HepG2 (cell line): ENCODE data around the gene RBFOX1. TPM values are rescaled to one million over a fixed set of nuclear protein-coding genes. Genes with fewer than 3 reads are reported as not detected.

Experiments
- ATAC-seq: fragments of 200-7000 bp; cut with Tn5 transposase; 3 replicates; pipeline ENCODE4 v1.9.1; 2020; ENCODE audit warnings: mild to moderate bottlenecking, moderate library complexity
- BruUV-seq: library from RNA; stranded (reverse); fragments of 400-500 nt; replicated peaks from 2 replicates; lab custom pipeline; 2021; lab: Mats Ljungman, UMichigan
- CTCF ChIA-PET: fragments of 300-600 bp; formaldehyde crosslinking; extraction: SDS; loops from one replicate; lab custom pipeline; 2021; ENCODE audit warnings: low total read pairs, inconsistent platforms, low intra/inter-chr PET ratio; lab: Yijun Ruan, JAX
- POLR2A ChIA-PET: fragments of 350-600 bp; sonication (Branson Sonifier 250); formaldehyde crosslinking; loops from one replicate; lab custom pipeline; 2020; ENCODE audit warnings: antibody characterized with exemption, inconsistent platforms; lab: Yijun Ruan, JAX
- DNase-seq: peaks from one replicate; pipeline ENCODE4 v3.0.0-alpha.2; 2015; ENCODE audit warnings: low spot score
- FAIRE-seq: peaks from 3 replicates; lab custom pipeline; 2011; peaks lifted over from hg19 to GRCh38; lab: Jason Lieb, UNC
- H2AFZ ChIP-seq: one replicate; pipeline ENCODE4 v1.6.1; 2011; ENCODE audit warnings: low read length, inconsistent platforms
- H3K27ac ChIP-seq: fragments of 300-600 bp; 3 replicates; pipeline ENCODE4 v1.8.0; 2011; ENCODE audit warnings: mixed run types, mild to moderate bottlenecking, mixed read lengths, low read length, inconsistent platforms; ENCODE audit not compliant: insufficient read depth; ENCODE audit errors: extremely low read length
- H3K27me3 ChIP-seq, 2 experiments: fragments of 200-600 bp in 1 of 2; 2 replicates in 1 of 2; 3 replicates in 1 of 2; pipeline versions ENCODE4 v1.6.0 to v1.8.0; 2011; ENCODE audit warnings: low read length in 2 of 2, mild to moderate bottlenecking in 2 of 2, moderate library complexity in 2 of 2, inconsistent platforms in 1 of 2; ENCODE audit not compliant: insufficient read depth in 2 of 2, control insufficient read depth in 1 of 2
- H3K36me3 ChIP-seq, 2 experiments: fragments of 200-600 bp in 1 of 2; replicated peaks in 1 of 2; 2 replicates in 1 of 2; 3 replicates in 1 of 2; pipeline versions ENCODE4 v1.5.1 to v1.8.0; 2011; ENCODE audit warnings: low read length in 2 of 2, inconsistent platforms in 1 of 2; ENCODE audit not compliant: insufficient read depth in 2 of 2, control insufficient read depth in 1 of 2
- H3K4me1 ChIP-seq: 2 replicates; pipeline ENCODE4 v1.5.1; 2012; ENCODE audit warnings: low read length, inconsistent platforms; ENCODE audit not compliant: insufficient read depth
- H3K4me2 ChIP-seq: 2 replicates; pipeline ENCODE4 v1.6.0; 2011; ENCODE audit warnings: low read depth, low read length, inconsistent platforms
- H3K4me3 ChIP-seq, 3 experiments: fragments of 200-600 bp in 1 of 3; sonication (generic), shearing (Covaris generic) in 1 of 3; replicated peaks in 1 of 3; 2 replicates each; pipeline ENCODE4 v1.5.1; 2011 to 2016; ENCODE audit warnings: low read length in 3 of 3, inconsistent platforms in 2 of 3, low read depth in 2 of 3, mild to moderate bottlenecking in 2 of 3, control low read depth in 1 of 3, mixed read lengths in 1 of 3; ENCODE audit not compliant: insufficient read depth in 1 of 3
- H3K79me2 ChIP-seq: one replicate; pipeline ENCODE4 v1.6.1; 2011; ENCODE audit warnings: low read length, inconsistent platforms; ENCODE audit not compliant: insufficient read depth
- H3K9ac ChIP-seq: 2 replicates; pipeline ENCODE4 v1.6.0; 2011; ENCODE audit warnings: mild to moderate bottlenecking, low read depth, low read length, inconsistent platforms; ENCODE audit not compliant: insufficient read depth
- H3K9me3 ChIP-seq: 2 replicates; pipeline ENCODE4 v1.5.1; 2012; ENCODE audit warnings: mild to moderate bottlenecking, low read length
- H4K20me1 ChIP-seq: 2 replicates; pipeline ENCODE4 v1.6.0; 2011; ENCODE audit warnings: inconsistent platforms, mild to moderate bottlenecking, low read length, moderate library complexity; ENCODE audit not compliant: insufficient read depth
- JUN ChIP-seq: sonication (generic); formaldehyde crosslinking; IDR thresholded peaks from 2 replicates; pipeline ENCODE4 v1.4.0; 2020; ENCODE audit warnings: mild to moderate bottlenecking, missing genetic modification reagents
- KIAA2018 ChIP-seq: sonication (generic); formaldehyde crosslinking; IDR thresholded peaks from 2 replicates; pipeline ENCODE4 v1.5.0; 2020; ENCODE audit warnings: mild to moderate bottlenecking, missing genetic modification reagents, borderline replicate concordance
- MEIS2 ChIP-seq: sonication (generic); formaldehyde crosslinking; IDR thresholded peaks from 2 replicates; pipeline ENCODE4 v1.9.0; 2021; ENCODE audit warnings: mild to moderate bottlenecking, missing genetic modification reagents
- ZNF326 ChIP-seq: sonication (generic); formaldehyde crosslinking; IDR thresholded peaks from 2 replicates; pipeline ENCODE4 v1.4.0; 2020; ENCODE audit warnings: missing genetic modification reagents, borderline replicate concordance
- WGBS: methylation state at CpG from one replicate; pipeline ENCODE4 v1.1.6; 2017; ENCODE audit warnings: low lambda C conversion rate; 5-methylcytosine and 5-hydroxymethylcytosine counted together
- in situ Hi-C: cut with HindIII; loops from 2 replicates; pipeline ENCODE4 v1.10.0; 2017; ENCODE audit warnings: low pct_unique_long_range_greater_than_20kb; ENCODE audit not compliant: extremely low pct_ligation_motif_present
- intact Hi-C: fragments of 100-400 bp; cut with micrococcal nuclease; formaldehyde crosslinking; loops from one replicate; pipeline ENCODE4 v1.10.0; 2022; ENCODE audit not compliant: unreplicated experiment
- polyA plus RNA-seq, 8 experiments: library from polyadenylated mRNA; depleted of rRNA in 3 of 8; stranded (reverse) in 7 of 8; unstranded in 1 of 8; fragments of >200 nt; fragmentation: Illumina TruSeq in 4 of 8; extraction: Trizol in 4 of 8; gene quantifications; 2 replicates each; pipeline versions ENCODE4 v1.2.1 to v1.2.3, GENCODE V29; 2011 to 2016; ENCODE audit warnings: low read depth in 4 of 8, missing spikeins in 1 of 8, mixed read lengths in 1 of 8; ENCODE audit not compliant: insufficient read depth in 1 of 8
- total RNA-seq, 5 experiments: library from RNA; depleted of rRNA; stranded (reverse); fragments of >200 nt; fragmentation: Illumina TruSeq; extraction: Trizol; gene quantifications; 2 replicates each; pipeline ENCODE4 v1.2.3, GENCODE V29; 2016; ENCODE audit warnings: low read depth in 1 of 5

The RBFOX1 gene
- total and polyA plus RNA-seq, 2 of the 13 experiments (the other 11 are each of a cell fraction or from before 2014, with no cell fraction given) = not detected

DNA sequence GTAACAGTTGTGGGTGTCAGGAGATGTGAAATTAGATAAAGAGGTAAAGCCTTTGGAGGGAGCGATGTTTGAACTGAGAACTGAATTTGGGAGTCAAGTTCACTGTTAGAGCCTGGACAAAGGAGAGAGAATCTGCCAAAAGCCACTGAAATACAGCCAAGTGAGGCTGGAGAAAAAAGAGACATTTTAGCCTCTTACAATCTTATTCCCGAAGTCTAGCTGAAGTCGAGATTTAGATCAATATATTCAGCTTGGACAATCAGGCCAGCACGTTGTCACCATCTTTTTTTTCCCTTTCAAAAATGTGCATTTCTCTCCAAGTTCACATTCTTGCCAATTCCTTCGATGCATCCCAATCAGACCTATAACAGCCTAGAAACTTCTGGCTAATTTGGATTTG is 312.2 kb downstream of the RBFOX1 start (continued):
- TF ChIP-seq KIAA2018 (CRISPR knock-in tag) (no peak), ZNF326 (CRISPR knock-in tag) (no peak), JUN (CRISPR knock-in tag) (no peak)

GRCh38 chr16:7646821-7647500 is 314.3 kb downstream of the RBFOX1 start:
- in situ Hi-C loops = no loop called here
- no peak overlapping the region for H2AFZ ChIP-seq
- no peak overlapping the region for H3K4me3 ChIP-seq
- peaks cover 17% of the 10 kb centered on the region; the same call in 1 of the 2 replicates for H3K9me3 ChIP-seq
- no peak overlapping the region for H3K9ac ChIP-seq
- ATAC-seq = no peak
- H3K27ac ChIP-seq = no peak overlapping the region
- 17% methylated on average over 7 of the region's 7 CpGs for WGBS
- ChIA-PET POLR2A (no interaction called here), CTCF (no interaction called here)
- H3K4me2 ChIP-seq = no peak overlapping the region
- no peak for FAIRE-seq
- no peaks in the 10 kb centered on the region for H3K36me3 ChIP-seq
- H3K27me3 ChIP-seq = peaks cover 0 to 3% of the 10 kb centered on the region in 2 experiments; a peak in 1 of 5 replicates
- intact Hi-C loops = no loop called here
- TF ChIP-seq MEIS2 (CRISPR knock-in tag) = no peak
- no peak for DNase-seq
- BruUV-seq = no TSS peak
- no peaks in the 10 kb centered on the region for H4K20me1 ChIP-seq
- H3K79me2 ChIP-seq = no peaks in the 10 kb centered on the region
- no peaks in the 10 kb centered on the region for H3K4me1 ChIP-seq
